Islet precursor cell (in vitro differentiated cells): ENCODE results near the gene PPIL4.

ENCODE experiments used
- DNase-seq: peaks from one replicate; pipeline ENCODE4 v3.0.0-alpha.2; 2018

PPIL4 gene

DNA sequence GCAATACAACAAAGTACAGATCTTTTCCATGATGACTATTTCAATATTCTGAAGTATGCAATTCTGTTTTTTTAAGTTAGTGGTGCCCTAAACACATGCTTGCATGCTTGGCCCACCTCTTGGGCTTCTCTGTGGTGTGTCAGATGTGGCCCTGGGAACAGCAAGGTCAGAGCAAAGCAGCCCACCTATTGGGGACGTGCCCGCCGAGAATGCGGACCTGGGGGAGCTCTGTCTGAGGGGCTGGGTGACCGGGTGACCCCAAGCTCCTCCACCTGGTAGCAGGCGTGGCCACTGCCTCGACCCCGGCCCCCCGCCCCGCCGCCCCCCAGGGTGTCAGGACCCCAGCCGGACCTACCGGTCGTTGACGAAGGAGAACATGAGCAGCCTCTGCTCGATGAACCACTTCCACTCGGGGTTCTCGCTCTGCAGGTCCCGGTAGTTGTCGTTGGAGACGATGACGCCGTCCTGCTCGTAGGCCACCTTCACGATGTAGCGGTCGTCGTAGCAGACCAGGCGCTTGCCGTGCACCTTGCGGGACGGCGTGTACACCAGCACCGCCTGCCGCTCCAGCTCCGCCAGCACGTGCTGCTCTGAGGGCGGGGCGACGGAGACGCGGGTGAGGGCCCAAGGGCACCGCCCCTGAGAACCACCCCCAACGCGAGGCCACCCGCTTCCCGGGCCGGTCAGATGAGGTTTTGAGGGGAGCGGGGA, 89.4 kb downstream of the PPIL4 start:
- DNase-seq, result no peak

DNA sequence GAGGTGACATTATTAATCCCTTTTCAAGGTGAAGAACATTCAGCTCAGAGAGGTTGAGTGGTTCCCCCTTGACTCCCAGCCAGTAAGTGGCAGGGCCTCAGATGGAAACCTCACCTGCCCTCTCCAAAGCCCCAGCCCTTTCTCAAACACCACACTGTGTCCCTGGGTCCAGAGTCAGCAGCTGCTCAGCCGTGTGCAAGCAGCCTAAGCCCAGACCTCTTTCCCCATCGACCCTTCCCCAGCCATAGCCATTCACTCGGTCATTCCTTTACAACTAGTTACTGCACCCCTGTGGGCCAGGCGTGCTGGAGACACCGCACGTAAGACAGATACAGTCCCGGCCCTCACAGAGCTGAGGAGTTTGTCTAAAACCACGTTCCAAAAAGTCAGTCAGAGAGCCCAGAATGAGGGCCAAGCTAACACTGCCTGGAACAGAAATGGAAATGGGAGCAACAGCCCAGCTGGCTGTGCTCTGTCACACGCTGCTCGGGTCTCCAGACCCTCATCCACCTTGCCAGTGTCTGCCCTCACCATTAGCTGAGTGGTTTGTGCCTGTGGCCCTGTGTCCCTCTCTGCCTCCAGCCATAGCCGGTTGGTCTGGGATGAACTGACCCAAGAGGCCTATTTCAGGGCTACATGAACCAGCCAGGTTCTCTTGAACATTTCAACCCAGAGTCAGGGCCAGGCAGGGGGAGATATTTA, 90.7 kb downstream of the PPIL4 start:
- no peak for DNase-seq
